ENCODE data around the gene CCDC200.
A peak's percentile ranks its signal among the peaks of the same experiment; 100 is the strongest.
"Not testable (repeated sequence)": the region's sequence is repeated elsewhere in the genome, so short reads cannot be mapped to it uniquely, and the experiment has no call there.

CCDC200 gene

GRCh38 chr17:43216762-43217613, 11.4 kb downstream of the CCDC200 start:
- no peak overlapping the region for H3K4me3 ChIP-seq (ENCODE audit: low read depth, low read length)

- H3K4me3 ChIP-seq (ENCODE audit: low read depth, low read length): no peak overlapping the region
These were observed 12.1 kb downstream of the CCDC200 start for GRCh38 chr17:43216369-43216761.

GRCh38 chr17:43215341-43215740, 13.1 kb downstream of the CCDC200 start:
- no peak overlapping the region for H3K4me3 ChIP-seq (ENCODE audit: low read depth, low read length)

GRCh38 chr17:43213545-43213944, 14.9 kb downstream of the CCDC200 start:
- no peak overlapping the region for H3K4me3 ChIP-seq (ENCODE audit: low read depth, low read length)

GRCh38 chr17:43212641-43213490, 15.6 kb downstream of the CCDC200 start:
- peak overlapping the region; percentile 64 for H3K4me3 ChIP-seq (ENCODE audit: low read depth, low read length)

- H3K4me3 ChIP-seq (ENCODE audit: low read depth, low read length): peak within 1 kb of the TSS; percentile 64
These were observed 16.7 kb downstream of the CCDC200 start, which contains the start of gene TMEM106A for GRCh38 chr17:43211480-43212402. TMEM106A (plus strand) TSS chr17:43211875; CDS start chr17:43213042, 1,167 bp downstream.

GRCh38 chr17:43211123-43211479, 17.3 kb downstream of the CCDC200 start:
- peak overlapping the region; percentile 40 for H3K4me3 ChIP-seq (ENCODE audit: low read depth, low read length)

- H3K4me3 ChIP-seq (ENCODE audit: low read depth, low read length): no peak overlapping the region
These were observed 17.8 kb downstream of the CCDC200 start for GRCh38 chr17:43210576-43210975.

GRCh38 chr17:43203013-43203412, 25.4 kb downstream of the CCDC200 start:
- H3K4me3 ChIP-seq (ENCODE audit: low read depth, low read length): not testable (repeated sequence)

- H3K4me3 ChIP-seq (ENCODE audit: low read depth, low read length): no peak overlapping the region
These were observed 28.3 kb downstream of the CCDC200 start for GRCh38 chr17:43200127-43200526.

GRCh38 chr17:43199633-43200032, 28.8 kb downstream of the CCDC200 start:
- no peak overlapping the region for H3K4me3 ChIP-seq (ENCODE audit: low read depth, low read length)

- no peak overlapping the region for H3K4me3 ChIP-seq (ENCODE audit: low read depth, low read length)
These were observed 35.2 kb downstream of the CCDC200 start for GRCh38 chr17:43193251-43193650.

GRCh38 chr17:43186656-43187055, 41.8 kb downstream of the CCDC200 start:
- H3K4me3 ChIP-seq (ENCODE audit: low read depth, low read length): not testable (repeated sequence)

GRCh38 chr17:43183921-43184320, 44.5 kb downstream of the CCDC200 start:
- H3K4me3 ChIP-seq (ENCODE audit: low read depth, low read length): no peak overlapping the region

GRCh38 chr17:43176119-43176570, 52.3 kb downstream of the CCDC200 start:
- no peak overlapping the region for H3K4me3 ChIP-seq (ENCODE audit: low read depth, low read length)

- H3K4me3 ChIP-seq (ENCODE audit: low read depth, low read length): no peak overlapping the region
These were observed 53.0 kb downstream of the CCDC200 start for GRCh38 chr17:43175213-43176118.

- H3K4me3 ChIP-seq (ENCODE audit: low read depth, low read length): peak overlapping the region; percentile 92
These were observed 56.6 kb downstream of the CCDC200 start for GRCh38 chr17:43171586-43172487.
